NK-92 (cell line): ENCODE results near the gene ESRRG.

Experiments used
- DNase-seq: peaks from one replicate; lab custom pipeline; 2025; ENCODE audit not compliant: unreplicated experiment; lab: John Stamatoyannopoulos, UW

The ESRRG gene

GRCh38 chr1:216457356-216457755, 265.9 kb downstream of the ESRRG start:
- DNase-seq: no peak

DNA sequence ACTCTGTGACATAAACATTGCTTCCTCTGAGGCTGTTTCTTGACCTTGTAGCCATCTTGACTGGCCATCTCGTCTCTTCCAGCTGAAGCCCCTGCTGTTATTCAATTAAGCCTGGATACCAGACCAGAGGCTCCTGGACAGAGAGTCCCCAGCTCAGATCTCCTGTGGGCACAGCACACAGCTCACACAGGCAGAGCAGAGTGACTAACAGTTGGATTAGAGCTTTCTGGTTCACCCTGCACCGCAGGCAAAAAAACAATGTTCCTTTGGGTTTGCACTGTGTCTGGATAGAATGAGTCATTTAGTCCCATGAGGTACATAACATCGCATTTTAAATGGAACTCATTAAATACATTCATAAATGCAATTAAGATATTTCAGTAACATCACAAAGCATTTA, 266.5 kb downstream of the ESRRG start:
- no peak for DNase-seq

- no peak for DNase-seq
Observed at GRCh38 chr1:216453777-216454176, 269.5 kb downstream of the ESRRG start.
